K562 (cell line): ENCODE data around the gene PSMA5. TPM values are rescaled to one million over a fixed set of nuclear protein-coding genes. Genes with fewer than 3 reads are reported as not detected.

Experiments used
- ATF6 ChIP-seq: sonication (generic); formaldehyde crosslinking; IDR thresholded peaks from 2 replicates; pipeline ENCODE4 v1.4.0; 2020; ENCODE audit warnings: mild to moderate bottlenecking, missing genetic modification reagents
- CEBPB ChIP-seq: fragments of 450-650 bp; IDR thresholded peaks from 2 replicates; pipeline ENCODE4 v1.6.1; 2016; ENCODE audit warnings: missing genetic modification characterization, missing compliant biosample characterization
- E2F8 ChIP-seq: fragments of 450-650 bp; IDR thresholded peaks from 2 replicates; pipeline ENCODE4 v1.7.1; 2018; ENCODE audit warnings: mild to moderate bottlenecking, low read depth; ENCODE audit not compliant: partially characterized antibody
- FOXP1 ChIP-seq: sonication (generic); formaldehyde crosslinking; IDR thresholded peaks from 2 replicates; pipeline ENCODE4 v1.8.0; 2022; ENCODE audit warnings: mild to moderate bottlenecking, missing genetic modification reagents
- HOXB6 ChIP-seq: fragments of 250-450 bp; sonication (Bioruptor Pico); IDR thresholded peaks from 2 replicates; pipeline ENCODE4 v1.5.1; 2022; ENCODE audit warnings: mild to moderate bottlenecking, borderline replicate concordance
- HSF4 ChIP-seq: fragments of 250-450 bp; sonication (Bioruptor Pico); IDR thresholded peaks from 2 replicates; pipeline ENCODE4 v2.1.2; 2022; ENCODE audit warnings: mild to moderate bottlenecking, moderate library complexity, borderline replicate concordance
- ID3 ChIP-seq, 2 experiments: fragments of 250-450 bp in 1 of 2; fragments of 450-650 bp in 1 of 2; sonication (Bioruptor Pico) in 1 of 2; IDR thresholded peaks; 2 replicates each; pipeline versions ENCODE4 v1.6.1 to v1.8.0; 2016 to 2021; ENCODE audit warnings: mild to moderate bottlenecking in 2 of 2, moderate library complexity in 2 of 2, missing compliant biosample characterization in 1 of 2, missing genetic modification characterization in 1 of 2
- LARP7 ChIP-seq: fragments of 450-650 bp; IDR thresholded peaks from 2 replicates; pipeline ENCODE4 v1.6.1; 2016
- RBM34 ChIP-seq: fragments of 200-400 bp; formaldehyde crosslinking; IDR thresholded peaks from 2 replicates; pipeline ENCODE4 v1.6.1; 2018; ENCODE audit warnings: low read length, borderline replicate concordance; ENCODE audit not compliant: insufficient read depth
- RCOR1 ChIP-seq, 2 experiments: IDR thresholded peaks; 2 replicates each; pipeline ENCODE4 v1.6.1; 2012; ENCODE audit warnings: low read depth in 2 of 2, low read length in 2 of 2, borderline replicate concordance in 1 of 2, improper control_type of control experiment in 1 of 2
- SIN3B ChIP-seq: fragments of 450-650 bp; IDR thresholded peaks from 2 replicates; pipeline ENCODE4 v1.6.1; 2017; ENCODE audit warnings: low read depth, mild to moderate bottlenecking, moderate library complexity
- USF2 ChIP-seq: sonication (generic); formaldehyde crosslinking; IDR thresholded peaks from 2 replicates; pipeline ENCODE4 v1.5.0; 2020; ENCODE audit warnings: missing genetic modification reagents
- ZBTB1 ChIP-seq: sonication (generic); formaldehyde crosslinking; IDR thresholded peaks from 2 replicates; pipeline ENCODE4 v1.8.1; 2023; ENCODE audit warnings: missing genetic modification reagents, low read depth, mild to moderate bottlenecking, borderline replicate concordance
- ZBTB49 ChIP-seq: sonication (generic); formaldehyde crosslinking; IDR thresholded peaks from 2 replicates; pipeline ENCODE4 v1.8.0; 2022; ENCODE audit warnings: missing genetic modification reagents, mild to moderate bottlenecking, borderline replicate concordance
- ZNF174 ChIP-seq: fragments of 250-450 bp; sonication (Bioruptor Pico); IDR thresholded peaks from 2 replicates; pipeline ENCODE4 v1.4.0; 2020; ENCODE audit warnings: mild to moderate bottlenecking
- ZNF431 ChIP-seq: sonication (generic); formaldehyde crosslinking; IDR thresholded peaks from 2 replicates; pipeline ENCODE4 v1.8.0; 2022; ENCODE audit warnings: mild to moderate bottlenecking, missing genetic modification reagents
- ZNF584 ChIP-seq: fragments of 200-800 bp; sonication (Bioruptor generic); IDR thresholded peaks from 2 replicates; pipeline ENCODE4 v1.6.1; 2016; ENCODE audit warnings: low read depth, mild to moderate bottlenecking, missing genetic modification characterization, missing compliant biosample characterization
- ZNF668 ChIP-seq: fragments of 250-450 bp; sonication (Bioruptor Pico); IDR thresholded peaks from 2 replicates; pipeline ENCODE4 v1.8.0; 2022; ENCODE audit warnings: mild to moderate bottlenecking, inconsistent platforms
- polyA plus RNA-seq, 8 experiments: library from polyadenylated mRNA; depleted of rRNA in 4 of 8; stranded (reverse) in 5 of 8; unstranded in 3 of 8; fragments of >200 nt; fragmentation: Nextera tagmentation in 2 of 8; fragmentation: Illumina TruSeq in 1 of 8; extraction: Ambion mirVana in 2 of 8; extraction: Trizol in 1 of 8; gene quantifications; 2 replicates each; pipeline versions ENCODE4 v1.2.1 to v1.2.3, GENCODE V29; 2011 to 2014; ENCODE audit warnings: inconsistent platforms in 1 of 8, missing spikeins in 1 of 8
- total RNA-seq, 7 experiments: library from RNA; depleted of rRNA in 6 of 7; stranded (reverse); fragments of >200 nt in 6 of 7; fragmentation: Illumina TruSeq in 2 of 7; extraction: Trizol in 2 of 7; gene quantifications; 2 replicates each; pipeline versions ENCODE4 v1.2.1 to v1.2.3, GENCODE V29; 2011 to 2021; ENCODE audit warnings: low replicate concordance in 1 of 7

The PSMA5 gene
- total and polyA plus RNA-seq, 9 of the 15 experiments (the other 6 are each of a cell fraction or from before 2014, with no cell fraction given) = 82.6 to 542 (median 287) TPM

- no peak for TF ChIP-seq SIN3B
- TF ChIP-seq HSF4 (CRISPR knock-in tag) = no peak
- no peak for TF ChIP-seq CEBPB
- TF ChIP-seq RCOR1 (IDR thresholded peaks at IDR 0.05; ENCODE audit: borderline replicate concordance in 1 of 2, low read depth in 2 of 2, low read length in 2 of 2) = no peak
- TF ChIP-seq ZNF584 (CRISPR knock-in tag) = no peak
- no peak for TF ChIP-seq RBM34
- no peak for TF ChIP-seq ZNF431 (CRISPR knock-in tag)
- TF ChIP-seq ZBTB49 (CRISPR knock-in tag) = no peak
- TF ChIP-seq ID3 (CRISPR knock-in tag; IDR thresholded peaks at IDR 0.05) = no peak
- TF ChIP-seq ID3 (tag; IDR thresholded peaks at IDR 0.05) = 0 out of 2 replicates have a peak, but pooled peaks have one; percentile 30
- no peak for TF ChIP-seq ZNF174
- TF ChIP-seq ZNF668 (CRISPR knock-in tag) = no peak
- TF ChIP-seq E2F8 = no peak
- no peak for TF ChIP-seq ATF6 (CRISPR knock-in tag)
- no peak for TF ChIP-seq HOXB6 (CRISPR knock-in tag)
- TF ChIP-seq ZBTB1 (CRISPR knock-in tag) = no peak
- peak; percentile 89 for TF ChIP-seq USF2 (CRISPR knock-in tag)
- TF ChIP-seq FOXP1 (CRISPR knock-in tag) = no peak
- TF ChIP-seq LARP7 = no peak
These were observed 40.4 kb upstream of the PSMA5 start, which contains the start of gene SYPL2 (continued) for GRCh38 chr1:109466452-109467300.
